ENCODE results near the gene MAP3K7.
A peak's percentile ranks its signal among the peaks of the same experiment; 100 is the strongest.

The MAP3K7 gene

DNA sequence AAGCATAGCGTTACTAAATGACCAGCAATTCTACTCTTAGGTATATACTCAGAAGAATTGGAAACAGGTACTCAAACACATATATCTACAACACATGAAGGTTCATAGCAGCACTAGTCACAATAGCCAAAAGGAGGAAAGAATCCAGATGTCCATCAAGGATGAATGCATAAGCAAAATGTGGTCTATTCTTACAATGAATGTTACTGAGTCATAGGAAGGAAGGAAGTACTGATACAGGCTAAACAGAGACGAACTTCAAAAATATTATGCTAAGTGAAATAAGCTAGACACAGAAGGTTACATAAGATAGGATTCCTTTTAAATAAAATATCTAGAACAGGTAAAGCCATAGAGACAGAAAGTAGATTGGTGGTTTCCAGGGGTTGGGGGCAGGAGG is 93.5 kb downstream of the MAP3K7 start:
- Mint-ChIP-seq H3K27me3 (ENCODE audit: low read depth) (peaks cover 28% of the 10 kb centered on the region), H3K4me1 (ENCODE audit: low read depth) (peaks cover 8% of the 10 kb centered on the region), H3K4me3 (no peak overlapping the region), H3K27ac (no peak overlapping the region), H3K36me3 (ENCODE audit: low read depth) (no peaks in the 10 kb centered on the region), H3K9me3 (no peaks in the 10 kb centered on the region)
- no peak for DNase-seq (ENCODE audit: low spot score)

GRCh38 chr6:90492798-90493197 is 94.1 kb downstream of the MAP3K7 start:
- no peak for DNase-seq (ENCODE audit: low spot score)
- Mint-ChIP-seq H3K9me3 (no peaks in the 10 kb centered on the region), H3K27me3 (ENCODE audit: low read depth) (peaks cover 27% of the 10 kb centered on the region), H3K4me1 (ENCODE audit: low read depth) (peaks cover 8% of the 10 kb centered on the region), H3K36me3 (ENCODE audit: low read depth) (no peaks in the 10 kb centered on the region), H3K4me3 (no peak overlapping the region), H3K27ac (no peak overlapping the region)

GRCh38 chr6:90492369-90492768 is 94.5 kb downstream of the MAP3K7 start:
- no peak overlapping the region for H3K4me3 Mint-ChIP-seq
- no peak overlapping the region for H3K27ac Mint-ChIP-seq
- no peak for DNase-seq (ENCODE audit: low spot score)
- H3K36me3 Mint-ChIP-seq (ENCODE audit: low read depth): no peaks in the 10 kb centered on the region
- H3K9me3 Mint-ChIP-seq: no peaks in the 10 kb centered on the region
- peaks cover 8% of the 10 kb centered on the region for H3K4me1 Mint-ChIP-seq (ENCODE audit: low read depth)
- H3K27me3 Mint-ChIP-seq (ENCODE audit: low read depth): peaks cover 23% of the 10 kb centered on the region

GRCh38 chr6:90490030-90490716 is 96.7 kb downstream of the MAP3K7 start:
- Mint-ChIP-seq H3K36me3 (ENCODE audit: low read depth) (peaks cover 2% of the 10 kb centered on the region), H3K4me1 (ENCODE audit: low read depth) (peaks cover 8% of the 10 kb centered on the region), H3K9me3 (peaks cover 7% of the 10 kb centered on the region), H3K4me3 (no peak overlapping the region), H3K27ac (no peak overlapping the region), H3K27me3 (ENCODE audit: low read depth) (peaks cover 21% of the 10 kb centered on the region)
- no peak for DNase-seq (ENCODE audit: low spot score)

GRCh38 chr6:90488816-90489215 is 98.1 kb downstream of the MAP3K7 start:
- H3K27ac Mint-ChIP-seq: no peak overlapping the region
- peaks cover 8% of the 10 kb centered on the region for H3K4me1 Mint-ChIP-seq (ENCODE audit: low read depth)
- H3K4me3 Mint-ChIP-seq: no peak overlapping the region
- H3K36me3 Mint-ChIP-seq (ENCODE audit: low read depth): peaks cover 2% of the 10 kb centered on the region
- no peak for DNase-seq (ENCODE audit: low spot score)
- H3K27me3 Mint-ChIP-seq (ENCODE audit: low read depth): peaks cover 17% of the 10 kb centered on the region
- H3K9me3 Mint-ChIP-seq: peaks cover 7% of the 10 kb centered on the region

- peaks cover 6% of the 10 kb centered on the region for H3K27me3 Mint-ChIP-seq (ENCODE audit: low read depth)
- H3K4me3 Mint-ChIP-seq: no peak overlapping the region
- H3K36me3 Mint-ChIP-seq (ENCODE audit: low read depth): peaks cover 2% of the 10 kb centered on the region
- H3K4me1 Mint-ChIP-seq (ENCODE audit: low read depth): no peaks in the 10 kb centered on the region
- no peak overlapping the region for H3K27ac Mint-ChIP-seq
- no peak for DNase-seq (ENCODE audit: low spot score)
- peaks cover 7% of the 10 kb centered on the region for H3K9me3 Mint-ChIP-seq
Measured at GRCh38 chr6:90485635-90486277, 101.1 kb downstream of the MAP3K7 start.

GRCh38 chr6:90484903-90485302 is 102.0 kb downstream of the MAP3K7 start:
- peaks cover 4% of the 10 kb centered on the region for H3K27me3 Mint-ChIP-seq (ENCODE audit: low read depth)
- no peak overlapping the region for H3K4me3 Mint-ChIP-seq
- no peaks in the 10 kb centered on the region for H3K4me1 Mint-ChIP-seq (ENCODE audit: low read depth)
- H3K36me3 Mint-ChIP-seq (ENCODE audit: low read depth): peaks cover 2% of the 10 kb centered on the region
- DNase-seq (ENCODE audit: low spot score): no peak
- peaks cover 7% of the 10 kb centered on the region for H3K9me3 Mint-ChIP-seq
- H3K27ac Mint-ChIP-seq: no peak overlapping the region

GRCh38 chr6:90484385-90484784 is 102.5 kb downstream of the MAP3K7 start:
- Mint-ChIP-seq H3K4me3 (no peak overlapping the region), H3K27me3 (ENCODE audit: low read depth) (peaks cover 4% of the 10 kb centered on the region), H3K27ac (no peak overlapping the region), H3K9me3 (peaks cover 7% of the 10 kb centered on the region), H3K36me3 (ENCODE audit: low read depth) (peaks cover 2% of the 10 kb centered on the region), H3K4me1 (ENCODE audit: low read depth) (peaks cover 1% of the 10 kb centered on the region)
- DNase-seq (ENCODE audit: low spot score): no peak

GRCh38 chr6:90483956-90484355 is 102.9 kb downstream of the MAP3K7 start:
- H3K4me3 Mint-ChIP-seq: no peak overlapping the region
- DNase-seq (ENCODE audit: low spot score): no peak
- H3K4me1 Mint-ChIP-seq (ENCODE audit: low read depth): peaks cover 6% of the 10 kb centered on the region
- H3K9me3 Mint-ChIP-seq: peaks cover 7% of the 10 kb centered on the region
- H3K27ac Mint-ChIP-seq: no peak overlapping the region
- peaks cover 2% of the 10 kb centered on the region for H3K36me3 Mint-ChIP-seq (ENCODE audit: low read depth)
- peaks cover 3% of the 10 kb centered on the region for H3K27me3 Mint-ChIP-seq (ENCODE audit: low read depth)

GRCh38 chr6:90483116-90483839 is 103.6 kb downstream of the MAP3K7 start:
- no peak overlapping the region for H3K27ac Mint-ChIP-seq
- H3K36me3 Mint-ChIP-seq (ENCODE audit: low read depth): peaks cover 2% of the 10 kb centered on the region
- no peaks in the 10 kb centered on the region for H3K27me3 Mint-ChIP-seq (ENCODE audit: low read depth)
- H3K4me3 Mint-ChIP-seq: no peak overlapping the region
- no peak for DNase-seq (ENCODE audit: low spot score)
- peaks cover 7% of the 10 kb centered on the region for H3K9me3 Mint-ChIP-seq
- peaks cover 12% of the 10 kb centered on the region for H3K4me1 Mint-ChIP-seq (ENCODE audit: low read depth)

DNA sequence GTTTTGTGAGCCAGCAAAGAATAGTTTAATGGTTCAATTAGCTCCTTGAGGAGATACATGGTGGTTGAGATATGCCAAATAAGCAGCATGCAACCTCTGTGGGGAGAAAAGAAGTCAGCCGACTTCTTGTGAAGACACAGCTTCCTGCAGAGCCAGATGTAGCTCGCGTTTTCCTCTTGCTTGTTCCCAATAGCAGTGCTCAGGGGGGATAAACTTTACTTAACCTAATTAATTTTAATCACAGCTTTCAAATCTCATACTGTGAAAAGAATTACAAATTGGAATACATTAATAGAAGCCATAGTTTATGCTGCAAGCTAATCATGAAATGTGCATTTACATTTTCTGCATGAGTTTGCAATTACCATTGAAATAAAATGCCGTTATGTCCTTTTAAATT is 106.2 kb downstream of the MAP3K7 start:
- Mint-ChIP-seq H3K9me3 (no peaks in the 10 kb centered on the region), H3K4me3 (no peak overlapping the region), H3K27me3 (ENCODE audit: low read depth) (no peaks in the 10 kb centered on the region), H3K4me1 (ENCODE audit: low read depth) (peaks cover 38% of the 10 kb centered on the region), H3K27ac (no peak overlapping the region), H3K36me3 (ENCODE audit: low read depth) (no peaks in the 10 kb centered on the region)
- no peak for DNase-seq (ENCODE audit: low spot score)

- Mint-ChIP-seq H3K27me3 (ENCODE audit: low read depth) (no peaks in the 10 kb centered on the region), H3K4me3 (no peak overlapping the region), H3K4me1 (ENCODE audit: low read depth) (peaks cover 47% of the 10 kb centered on the region), H3K9me3 (no peaks in the 10 kb centered on the region), H3K27ac (peak overlapping the region; percentile 82), H3K36me3 (ENCODE audit: low read depth) (no peaks in the 10 kb centered on the region)
- no peak for DNase-seq (ENCODE audit: low spot score)
Measured at GRCh38 chr6:90479603-90479926, 107.3 kb downstream of the MAP3K7 start.

DNA sequence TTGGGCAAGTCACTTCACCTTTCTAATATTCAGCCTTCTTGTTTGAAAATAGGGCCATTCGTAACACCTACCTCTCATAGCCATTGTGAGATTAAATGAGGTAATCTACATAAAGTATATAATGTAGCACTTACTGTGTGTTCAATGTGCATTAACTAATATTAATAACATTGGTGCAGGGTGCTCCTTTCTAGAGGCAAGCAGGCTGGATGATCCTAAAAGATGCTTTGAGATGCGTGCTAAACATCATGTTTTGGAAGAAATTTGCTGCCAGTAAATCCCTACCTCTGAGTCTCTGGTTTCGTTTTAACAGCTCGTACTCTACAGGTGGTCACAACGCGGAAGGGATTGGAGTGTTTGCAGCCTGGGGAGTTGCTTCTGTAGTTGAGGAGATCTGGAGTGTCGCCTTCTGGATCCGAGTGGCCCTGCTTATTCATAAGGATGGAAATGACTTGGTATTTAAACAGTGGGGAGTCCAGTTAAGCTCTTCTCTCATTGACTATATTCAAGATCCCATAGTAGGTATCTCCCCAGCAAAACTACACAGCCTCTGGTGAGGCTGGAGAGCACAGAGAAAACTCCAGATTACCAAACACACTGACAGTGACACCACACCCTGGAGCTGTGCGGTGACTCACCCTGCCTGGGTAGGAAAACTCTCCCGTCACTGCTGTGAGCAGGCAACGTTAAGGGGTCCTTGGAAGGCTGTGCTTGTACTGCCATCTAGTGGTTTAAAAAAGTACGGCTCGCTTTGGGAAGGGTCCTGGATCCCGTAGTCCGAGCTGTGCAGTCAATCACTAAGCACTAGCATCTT is 107.9 kb downstream of the MAP3K7 start:
- Mint-ChIP-seq H3K27me3 (ENCODE audit: low read depth) (no peaks in the 10 kb centered on the region), H3K4me3 (peak overlapping the region; percentile 63), H3K36me3 (ENCODE audit: low read depth) (no peaks in the 10 kb centered on the region), H3K4me1 (ENCODE audit: low read depth) (peaks cover 53% of the 10 kb centered on the region), H3K9me3 (no peaks in the 10 kb centered on the region), H3K27ac (peak overlapping the region; percentile 82)
- DNase-seq (ENCODE audit: low spot score): peak; percentile 85

GRCh38 chr6:90478278-90478677 is 108.6 kb downstream of the MAP3K7 start:
- peaks cover 59% of the 10 kb centered on the region for H3K4me1 Mint-ChIP-seq (ENCODE audit: low read depth)
- H3K27ac Mint-ChIP-seq: peak overlapping the region; percentile 22
- DNase-seq (ENCODE audit: low spot score): no peak
- no peaks in the 10 kb centered on the region for H3K36me3 Mint-ChIP-seq (ENCODE audit: low read depth)
- no peaks in the 10 kb centered on the region for H3K27me3 Mint-ChIP-seq (ENCODE audit: low read depth)
- H3K9me3 Mint-ChIP-seq: no peaks in the 10 kb centered on the region
- H3K4me3 Mint-ChIP-seq: no peak overlapping the region

All from T-helper 2 cell treated with Interferon-gamma antibody and Interleukin-4, amounts not matched to agents 5 μg/mL and 100 μg/mL, for 36 hours (primary cell).